ENCODE measurements around the gene KCNT1.

The KCNT1 gene

GRCh38 chr9:135698767-135699166 lies 3.2 kb upstream of the KCNT1 start:
- H3K36me3 ChIP-seq (ENCODE audit: control insufficient read depth, insufficient read depth, low read length) = no peaks in the 10 kb centered on the region
- H3K4me3 ChIP-seq (ENCODE audit: insufficient read depth, low read depth, low read length) = no peak overlapping the region
- peaks cover 4% of the 10 kb centered on the region for H3K4me1 ChIP-seq (ENCODE audit: control insufficient read depth, insufficient read depth, low read length)
- peaks cover 29% of the 10 kb centered on the region for H3K27me3 ChIP-seq (ENCODE audit: control insufficient read depth, insufficient read depth, low read length, poor library complexity, severe bottlenecking)
- no peaks in the 10 kb centered on the region for H3K9me3 ChIP-seq (ENCODE audit: control insufficient read depth, low read length)
- H3K27ac ChIP-seq (ENCODE audit: insufficient read depth, low read depth, low read length, poor library complexity, severe bottlenecking) = no peak overlapping the region
- 81% methylated on average over 19 of the region's 19 CpGs for WGBS, 2 experiments

GRCh38 chr9:135699440-135699839 lies 2.5 kb upstream of the KCNT1 start, which contains the start of gene SOHLH1:
TSS of gene SOHLH1 (minus strand) at chr9:135699481. CDS start at chr9:135699467, 14 bp downstream.
- H3K4me3 ChIP-seq (ENCODE audit: insufficient read depth, low read depth, low read length) = no peak within 1 kb of the TSS
- no peaks in the 10 kb centered on the region for H3K9me3 ChIP-seq (ENCODE audit: control insufficient read depth, low read length)
- H3K27me3 ChIP-seq (ENCODE audit: control insufficient read depth, insufficient read depth, low read length, poor library complexity, severe bottlenecking) = peaks cover 29% of the 10 kb centered on the region
- H3K4me1 ChIP-seq (ENCODE audit: control insufficient read depth, insufficient read depth, low read length) = peaks cover 4% of the 10 kb centered on the region
- no peaks in the 10 kb centered on the region for H3K36me3 ChIP-seq (ENCODE audit: control insufficient read depth, insufficient read depth, low read length)
- 91 to 93% methylated on average over 30 of the region's 30 CpGs for WGBS, 2 experiments
- no peak within 1 kb of the TSS for H3K27ac ChIP-seq (ENCODE audit: insufficient read depth, low read depth, low read length, poor library complexity, severe bottlenecking)

- Histone ChIP-seq H3K4me3 (ENCODE audit: insufficient read depth, low read depth, low read length) (no peak overlapping the region), H3K9me3 (ENCODE audit: control insufficient read depth, low read length) (no peaks in the 10 kb centered on the region), H3K27me3 (ENCODE audit: control insufficient read depth, insufficient read depth, low read length, poor library complexity, severe bottlenecking) (peaks cover 29% of the 10 kb centered on the region), H3K36me3 (ENCODE audit: control insufficient read depth, insufficient read depth, low read length) (no peaks in the 10 kb centered on the region), H3K4me1 (ENCODE audit: control insufficient read depth, insufficient read depth, low read length) (peaks cover 4% of the 10 kb centered on the region), H3K27ac (ENCODE audit: insufficient read depth, low read depth, low read length, poor library complexity, severe bottlenecking) (no peak overlapping the region)
- 93% methylated on average over 15 of the region's 15 CpGs for WGBS, 2 experiments
Observed at GRCh38 chr9:135700525-135700924, 1.5 kb upstream of the KCNT1 start.

GRCh38 chr9:135701067-135701958 lies 672 bp upstream of the KCNT1 start:
- peaks cover 4% of the 10 kb centered on the region for H3K4me1 ChIP-seq (ENCODE audit: control insufficient read depth, insufficient read depth, low read length)
- H3K9me3 ChIP-seq (ENCODE audit: control insufficient read depth, low read length) = no peaks in the 10 kb centered on the region
- H3K27ac ChIP-seq (ENCODE audit: insufficient read depth, low read depth, low read length, poor library complexity, severe bottlenecking) = no peak overlapping the region
- 37% methylated on average over 39 to 40 of the region's 40 CpGs for WGBS, 2 experiments
- no peaks in the 10 kb centered on the region for H3K36me3 ChIP-seq (ENCODE audit: control insufficient read depth, insufficient read depth, low read length)
- peaks cover 29% of the 10 kb centered on the region for H3K27me3 ChIP-seq (ENCODE audit: control insufficient read depth, insufficient read depth, low read length, poor library complexity, severe bottlenecking)
- H3K4me3 ChIP-seq (ENCODE audit: insufficient read depth, low read depth, low read length) = peak overlapping the region; percentile 10

GRCh38 chr9:135703726-135704125 lies 1.7 kb downstream of the KCNT1 start:
- Histone ChIP-seq H3K9me3 (ENCODE audit: control insufficient read depth, low read length) (no peaks in the 10 kb centered on the region), H3K4me1 (ENCODE audit: control insufficient read depth, insufficient read depth, low read length) (peaks cover 4% of the 10 kb centered on the region), H3K4me3 (ENCODE audit: insufficient read depth, low read depth, low read length) (no peak overlapping the region), H3K27ac (ENCODE audit: insufficient read depth, low read depth, low read length, poor library complexity, severe bottlenecking) (no peak overlapping the region), H3K27me3 (ENCODE audit: control insufficient read depth, insufficient read depth, low read length, poor library complexity, severe bottlenecking) (peaks cover 29% of the 10 kb centered on the region), H3K36me3 (ENCODE audit: control insufficient read depth, insufficient read depth, low read length) (no peaks in the 10 kb centered on the region)
- WGBS, 2 experiments = 30 to 32% methylated on average over 14 of the region's 14 CpGs

GRCh38 chr9:135704483-135704882 lies 2.5 kb downstream of the KCNT1 start:
- H3K27me3 ChIP-seq (ENCODE audit: control insufficient read depth, insufficient read depth, low read length, poor library complexity, severe bottlenecking) = peaks cover 29% of the 10 kb centered on the region
- no peak overlapping the region for H3K4me3 ChIP-seq (ENCODE audit: insufficient read depth, low read depth, low read length)
- H3K27ac ChIP-seq (ENCODE audit: insufficient read depth, low read depth, low read length, poor library complexity, severe bottlenecking) = no peak overlapping the region

GRCh38 chr9:135705376-135705775 lies 3.4 kb downstream of the KCNT1 start:
- 93 to 94% methylated on average over 14 of the region's 14 CpGs for WGBS, 2 experiments
- no peak overlapping the region for H3K27ac ChIP-seq (ENCODE audit: insufficient read depth, low read depth, low read length, poor library complexity, severe bottlenecking)

More at GRCh38 chr9:135704483-135704882, 2.5 kb downstream of the KCNT1 start:
- H3K4me1 ChIP-seq (ENCODE audit: control insufficient read depth, insufficient read depth, low read length) = peaks cover 4% of the 10 kb centered on the region
- H3K9me3 ChIP-seq (ENCODE audit: control insufficient read depth, low read length) = no peaks in the 10 kb centered on the region
- H3K36me3 ChIP-seq (ENCODE audit: control insufficient read depth, insufficient read depth, low read length) = no peaks in the 10 kb centered on the region
- WGBS, 2 experiments = 88 to 91% methylated on average over 5 of the region's 5 CpGs

GRCh38 chr9:135706288-135706687 lies 4.3 kb downstream of the KCNT1 start:
- H3K27me3 ChIP-seq (ENCODE audit: control insufficient read depth, insufficient read depth, low read length, poor library complexity, severe bottlenecking) = peaks cover 19% of the 10 kb centered on the region
- H3K9me3 ChIP-seq (ENCODE audit: control insufficient read depth, low read length) = no peaks in the 10 kb centered on the region
- H3K36me3 ChIP-seq (ENCODE audit: control insufficient read depth, insufficient read depth, low read length) = no peaks in the 10 kb centered on the region
- no peak overlapping the region for H3K27ac ChIP-seq (ENCODE audit: insufficient read depth, low read depth, low read length, poor library complexity, severe bottlenecking)
- WGBS, 2 experiments = 93 to 95% methylated on average over 9 of the region's 9 CpGs
- H3K4me3 ChIP-seq (ENCODE audit: insufficient read depth, low read depth, low read length) = no peak overlapping the region
- peaks cover 4% of the 10 kb centered on the region for H3K4me1 ChIP-seq (ENCODE audit: control insufficient read depth, insufficient read depth, low read length)

More at GRCh38 chr9:135705376-135705775, 3.4 kb downstream of the KCNT1 start:
- Histone ChIP-seq H3K4me3 (ENCODE audit: insufficient read depth, low read depth, low read length) (no peak overlapping the region), H3K27me3 (ENCODE audit: control insufficient read depth, insufficient read depth, low read length, poor library complexity, severe bottlenecking) (peaks cover 28% of the 10 kb centered on the region), H3K36me3 (ENCODE audit: control insufficient read depth, insufficient read depth, low read length) (no peaks in the 10 kb centered on the region), H3K4me1 (ENCODE audit: control insufficient read depth, insufficient read depth, low read length) (peaks cover 4% of the 10 kb centered on the region), H3K9me3 (ENCODE audit: control insufficient read depth, low read length) (no peaks in the 10 kb centered on the region)

- Histone ChIP-seq H3K36me3 (ENCODE audit: control insufficient read depth, insufficient read depth, low read length) (no peaks in the 10 kb centered on the region), H3K27ac (ENCODE audit: insufficient read depth, low read depth, low read length, poor library complexity, severe bottlenecking) (no peak overlapping the region), H3K9me3 (ENCODE audit: control insufficient read depth, low read length) (no peaks in the 10 kb centered on the region), H3K4me1 (ENCODE audit: control insufficient read depth, insufficient read depth, low read length) (no peaks in the 10 kb centered on the region), H3K4me3 (ENCODE audit: insufficient read depth, low read depth, low read length) (no peak overlapping the region), H3K27me3 (ENCODE audit: control insufficient read depth, insufficient read depth, low read length, poor library complexity, severe bottlenecking) (peaks cover 12% of the 10 kb centered on the region)
- WGBS, 2 experiments = 72 to 73% methylated on average over 23 of the region's 23 CpGs
Observed at GRCh38 chr9:135707252-135708138, 5.5 kb downstream of the KCNT1 start.

GRCh38 chr9:135708164-135708563 lies 6.2 kb downstream of the KCNT1 start:
- no peak overlapping the region for H3K27ac ChIP-seq (ENCODE audit: insufficient read depth, low read depth, low read length, poor library complexity, severe bottlenecking)
- H3K36me3 ChIP-seq (ENCODE audit: control insufficient read depth, insufficient read depth, low read length) = no peaks in the 10 kb centered on the region
- WGBS, 2 experiments = 90 to 95% methylated on average over 4 of the region's 4 CpGs
- H3K4me1 ChIP-seq (ENCODE audit: control insufficient read depth, insufficient read depth, low read length) = no peaks in the 10 kb centered on the region
- no peak overlapping the region for H3K4me3 ChIP-seq (ENCODE audit: insufficient read depth, low read depth, low read length)
- H3K9me3 ChIP-seq (ENCODE audit: control insufficient read depth, low read length) = no peaks in the 10 kb centered on the region
- H3K27me3 ChIP-seq (ENCODE audit: control insufficient read depth, insufficient read depth, low read length, poor library complexity, severe bottlenecking) = peaks cover 11% of the 10 kb centered on the region

All from ectodermal cell (in vitro differentiated cells).